BJ (cell line): ENCODE measurements around the gene SYMPK. TPM values are rescaled to one million over a fixed set of nuclear protein-coding genes. Genes with fewer than 3 reads are reported as not detected.

Experiments used
- CTCF ChIA-PET: fragments of 350-600 bp; formaldehyde crosslinking; extraction: SDS; loops from one replicate; lab custom pipeline; 2021; ENCODE audit warnings: antibody characterized with exemption, inconsistent platforms; lab: Yijun Ruan, JAX
- POLR2A ChIA-PET: fragments of 300-600 bp; sonication (Branson Sonifier 250); formaldehyde crosslinking; extraction: SDS; loops from one replicate; lab custom pipeline; 2021; ENCODE audit warnings: antibody characterized with exemption; lab: Charles Lee
- DNase-seq: peaks from one replicate; pipeline ENCODE4 v3.0.0-alpha.2; 2011; ENCODE audit warnings: low read depth
- H3K27me3 ChIP-seq: 2 replicates; pipeline ENCODE4 v1.6.0; 2011; ENCODE audit warnings: low read length; ENCODE audit not compliant: control insufficient read depth, insufficient read depth
- H3K36me3 ChIP-seq: 2 replicates; pipeline ENCODE4 v1.5.1; 2011; ENCODE audit warnings: low read length; ENCODE audit not compliant: control insufficient read depth, insufficient read depth
- H3K4me3 ChIP-seq: 2 replicates; pipeline ENCODE4 v1.5.1; 2011; ENCODE audit warnings: low read depth, mild to moderate bottlenecking, control low read depth, low read length
- CTCF ChIP-seq: IDR thresholded peaks from 2 replicates; pipeline ENCODE4 v1.5.1; 2011; ENCODE audit warnings: low read depth, mild to moderate bottlenecking, control low read depth, inconsistent platforms, low read length, moderate library complexity; ENCODE audit not compliant: insufficient read depth
- polyA plus RNA-seq: library from polyadenylated mRNA; depleted of rRNA; stranded (reverse); fragments of >200 nt; gene quantifications from 2 replicates; pipeline ENCODE4 v1.2.3, GENCODE V29; 2011

The SYMPK gene
- polyA plus RNA-seq, 1 experiment: 60.2 TPM

GRCh38 chr19:45902651-45903625 is 40.0 kb upstream of the SYMPK start:
- POLR2A ChIA-PET: interaction anchor here (0.6 kb wide), 1 partner anchor 1259 kb away, joined by 4 read pairs; the partner anchor contains the start of gene PVR
- TF ChIP-seq CTCF: no peak
- CTCF ChIA-PET: interaction anchor here (0.6 to 2.3 kb wide), 5 partner anchors 13 to 1252 kb away, joined by 3 to 5 read pairs (median 3); partner anchors contain the start of gene IRF2BP1

GRCh38 chr19:45901912-45902650 is 39.1 kb upstream of the SYMPK start, which contains the start of gene MYPOP:
TSS of gene MYPOP (minus strand) at chr19:45902613. CDS start at chr19:45901773, 840 bp downstream.
- no peak for TF ChIP-seq CTCF
- peak within 1 kb of the TSS; percentile 64 for H3K4me3 ChIP-seq
- H3K27me3 ChIP-seq: 0 out of 2 replicates have a peak, but pooled peaks cover 1% of the 10 kb centered on the region
- peaks cover 3% of the 10 kb centered on the region for H3K36me3 ChIP-seq
- CTCF ChIA-PET: interaction anchor here (0.5 to 2.3 kb wide), 6 partner anchors 14 to 264 kb away, joined by 3 to 5 read pairs (median 3); partner anchors contain the start of gene SIX5
- POLR2A ChIA-PET: no interaction called here
- DNase-seq: no peak

More at GRCh38 chr19:45902651-45903625, 40.0 kb upstream of the SYMPK start:
- peak; percentile 81 for DNase-seq
- peaks cover 3% of the 10 kb centered on the region for H3K36me3 ChIP-seq
- peak overlapping the region; percentile 64 for H3K4me3 ChIP-seq
- H3K27me3 ChIP-seq: 0 out of 2 replicates have a peak, but pooled peaks cover 3% of the 10 kb centered on the region

- CTCF ChIA-PET: interaction anchor here (0.5 to 1.5 kb wide), 4 partner anchors 19 to 264 kb away, joined by 3 to 5 read pairs (median 3); partner anchors contain the start of gene SIX5
These were observed 38.5 kb upstream of the SYMPK start for GRCh38 chr19:45901432-45901911.

GRCh38 chr19:45900738-45901431 is 37.9 kb upstream of the SYMPK start:
- ChIA-PET CTCF (interaction anchor here (0.5 to 1.5 kb wide), 2 partner anchors 18 to 263 kb away, joined by 3 to 5 read pairs; no protein-coding TSS in a partner anchor), POLR2A (no interaction called here)
- 0 out of 2 replicates have a peak, but pooled peaks cover 1% of the 10 kb centered on the region for H3K27me3 ChIP-seq
- peaks cover 3% of the 10 kb centered on the region for H3K36me3 ChIP-seq
- DNase-seq: no peak
- no peak for TF ChIP-seq CTCF
- peak overlapping the region; percentile 61 for H3K4me3 ChIP-seq

More at GRCh38 chr19:45901432-45901911, 38.5 kb upstream of the SYMPK start:
- POLR2A ChIA-PET: no interaction called here
- no peak for TF ChIP-seq CTCF
- Histone ChIP-seq H3K27me3 (0 out of 2 replicates have a peak, but pooled peaks cover 1% of the 10 kb centered on the region), H3K36me3 (peaks cover 3% of the 10 kb centered on the region), H3K4me3 (peak overlapping the region; percentile 61)
- no peak for DNase-seq
